GM21423 (cell line): Measurements from ENCODE around the gene CYB561A3.

Experiments used
- ATAC-seq: cut with Tn5 transposase; IDR thresholded peaks from one replicate; pipeline ENCODE4 v1.9.1; 2021; ENCODE audit warnings: mild to moderate bottlenecking, moderate library complexity; ENCODE audit not compliant: unreplicated experiment

The CYB561A3 gene

DNA sequence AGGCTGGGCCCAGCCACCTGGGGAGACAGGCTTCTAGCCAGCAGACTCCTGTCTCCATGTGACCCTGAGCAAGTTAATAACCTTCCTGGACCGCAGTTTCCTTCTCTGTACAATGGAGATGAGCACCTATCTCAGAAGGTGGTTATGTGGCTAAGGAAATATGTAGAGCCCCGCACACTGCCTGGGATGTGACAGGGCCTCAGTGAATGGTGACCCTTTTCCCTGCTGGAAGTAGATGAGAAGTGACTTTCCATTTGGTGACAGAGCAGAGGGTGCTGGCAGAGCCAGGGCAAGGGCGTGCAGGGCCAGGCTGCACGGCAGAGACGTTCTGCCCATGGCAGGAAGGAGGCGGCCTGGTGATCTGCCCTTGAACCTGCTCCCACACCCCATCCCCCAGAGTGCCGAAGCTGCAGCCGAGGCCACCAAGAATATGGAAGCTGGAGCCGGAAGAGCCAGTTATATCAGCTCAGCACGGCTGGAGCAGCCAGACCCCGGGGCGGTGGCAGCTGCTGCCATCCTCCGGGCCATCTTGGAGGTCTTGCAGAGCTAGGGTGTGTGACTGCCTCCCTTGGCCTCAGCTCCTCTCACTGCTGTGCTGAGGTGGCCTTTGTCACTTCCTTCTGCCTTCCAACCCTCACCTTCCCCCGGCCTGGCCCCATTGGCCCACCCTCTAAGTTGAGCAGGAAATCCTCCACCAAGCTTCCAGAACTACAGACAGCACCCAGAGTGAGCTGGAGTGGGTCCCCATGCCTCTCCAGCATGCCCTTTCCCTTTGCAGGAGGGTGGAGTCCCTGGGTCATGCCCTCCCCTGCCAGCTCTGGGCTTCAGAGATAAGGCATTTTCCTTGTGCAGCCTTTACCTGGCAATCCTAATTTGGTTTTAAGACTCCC lies 15.5 kb downstream of the CYB561A3 start:
- ATAC-seq, result no peak

DNA sequence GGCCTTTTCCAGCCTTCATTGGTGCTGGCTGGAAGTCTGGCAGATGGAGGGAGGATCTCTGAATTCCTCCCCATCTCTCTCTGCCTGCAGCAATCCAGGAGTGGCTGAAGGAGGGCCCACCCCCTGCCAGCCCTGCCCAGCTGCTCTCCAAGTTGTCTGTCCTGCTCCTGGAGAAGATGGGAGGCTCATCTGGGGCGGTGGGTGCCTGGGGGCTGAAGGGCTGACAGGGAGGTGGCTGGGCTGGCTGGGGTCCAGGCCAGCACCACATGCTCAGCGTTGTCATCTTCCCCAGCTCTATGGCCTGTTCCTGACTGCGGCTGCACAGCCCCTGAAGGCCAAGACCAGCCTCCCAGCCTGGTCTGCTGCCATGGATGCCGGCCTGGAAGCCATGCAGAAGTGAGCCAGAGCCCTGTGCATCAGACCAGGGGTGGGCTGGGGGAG lies 16.5 kb downstream of the CYB561A3 start:
- ATAC-seq, result no peak

DNA sequence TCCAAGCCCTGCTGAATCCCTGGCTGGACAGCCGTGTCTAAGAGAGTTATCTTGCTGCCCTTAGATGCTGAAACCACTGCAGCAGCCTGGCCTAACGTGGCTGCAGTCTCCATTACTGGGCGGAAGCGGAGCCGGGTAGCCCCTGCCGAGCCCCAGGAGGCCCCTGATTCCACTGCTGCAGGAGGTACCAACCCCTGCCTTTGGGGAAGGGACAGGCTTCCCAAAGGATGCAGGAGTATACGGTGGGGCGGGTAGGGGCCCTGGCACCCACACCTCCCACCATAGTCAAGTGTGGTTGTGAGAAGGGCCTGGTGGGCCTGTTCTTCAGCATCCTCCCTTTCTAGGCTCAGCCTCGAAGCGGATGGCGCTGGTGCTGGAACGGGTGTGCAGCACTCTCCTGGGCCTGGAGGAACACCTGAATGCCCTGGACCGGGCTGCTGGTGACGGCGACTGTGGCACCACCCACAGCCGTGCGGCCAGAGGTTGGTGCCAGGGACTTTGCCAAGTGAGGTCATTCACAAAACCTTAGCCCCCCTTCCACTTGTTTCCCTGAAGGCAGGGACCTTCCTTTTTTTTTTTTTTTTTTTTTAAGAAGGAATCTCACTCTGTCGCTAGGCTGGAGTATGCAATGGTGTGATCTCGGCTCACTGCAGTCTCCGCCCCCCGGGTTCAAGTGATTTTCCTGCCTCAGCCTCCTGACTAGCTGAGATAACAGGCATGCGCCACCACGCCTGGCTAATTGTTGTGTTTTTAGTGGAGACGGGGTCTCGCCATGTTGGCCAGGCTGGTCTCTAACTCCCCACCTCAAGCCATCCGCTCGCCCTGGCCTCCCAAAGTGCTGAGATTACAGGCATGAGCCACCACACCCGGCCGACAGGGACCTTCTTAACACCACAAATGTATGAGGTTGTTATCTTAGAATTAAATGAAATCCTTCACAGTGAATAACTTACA lies 17.6 kb downstream of the CYB561A3 start:
- ATAC-seq, result no peak

GRCh38 chr11:61342207-61342803 lies 19.4 kb downstream of the CYB561A3 start:
- no peak for ATAC-seq

- no peak for ATAC-seq
These were observed 20.0 kb downstream of the CYB561A3 start for GRCh38 chr11:61341706-61342105.

DNA sequence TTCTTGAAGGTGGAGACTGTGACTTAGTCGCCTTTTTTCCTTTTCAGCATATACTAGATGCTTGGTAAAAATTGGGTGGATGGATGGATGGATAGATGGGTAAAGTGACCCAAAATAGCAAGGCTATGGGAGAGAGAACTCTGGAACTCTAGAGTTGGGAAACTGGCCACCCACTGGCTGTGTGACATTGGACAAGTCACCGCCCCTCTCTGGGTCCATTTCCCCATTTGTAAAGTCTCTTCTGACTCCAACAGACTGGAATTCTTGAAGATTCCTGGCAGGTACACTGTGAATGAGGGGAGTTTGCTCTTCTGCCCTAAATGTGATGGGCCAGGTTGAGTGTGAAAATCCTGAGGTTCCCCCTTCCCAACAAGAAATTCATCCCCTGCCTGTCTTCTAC lies 20.7 kb downstream of the CYB561A3 start:
- ATAC-seq, result no peak

DNA sequence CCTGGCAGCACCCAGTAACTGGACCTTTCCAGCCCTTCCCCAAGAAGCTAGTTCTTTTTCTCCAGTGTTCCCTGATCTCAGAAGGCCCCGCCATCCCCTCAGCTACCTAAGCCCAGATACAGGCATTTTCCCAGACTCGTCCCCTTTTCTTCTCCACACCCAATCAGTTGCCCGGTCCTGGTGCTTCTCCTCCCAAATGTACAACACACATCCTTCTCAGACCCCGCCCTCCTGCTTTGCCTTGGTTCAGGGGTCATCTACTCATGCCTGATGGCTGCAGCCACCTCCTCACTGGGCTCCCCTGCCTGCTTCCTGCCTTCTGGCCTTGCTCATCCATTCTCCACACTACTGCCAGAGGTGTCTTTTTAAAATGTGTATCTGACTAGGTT lies 22.2 kb downstream of the CYB561A3 start:
- ATAC-seq, result no peak

DNA sequence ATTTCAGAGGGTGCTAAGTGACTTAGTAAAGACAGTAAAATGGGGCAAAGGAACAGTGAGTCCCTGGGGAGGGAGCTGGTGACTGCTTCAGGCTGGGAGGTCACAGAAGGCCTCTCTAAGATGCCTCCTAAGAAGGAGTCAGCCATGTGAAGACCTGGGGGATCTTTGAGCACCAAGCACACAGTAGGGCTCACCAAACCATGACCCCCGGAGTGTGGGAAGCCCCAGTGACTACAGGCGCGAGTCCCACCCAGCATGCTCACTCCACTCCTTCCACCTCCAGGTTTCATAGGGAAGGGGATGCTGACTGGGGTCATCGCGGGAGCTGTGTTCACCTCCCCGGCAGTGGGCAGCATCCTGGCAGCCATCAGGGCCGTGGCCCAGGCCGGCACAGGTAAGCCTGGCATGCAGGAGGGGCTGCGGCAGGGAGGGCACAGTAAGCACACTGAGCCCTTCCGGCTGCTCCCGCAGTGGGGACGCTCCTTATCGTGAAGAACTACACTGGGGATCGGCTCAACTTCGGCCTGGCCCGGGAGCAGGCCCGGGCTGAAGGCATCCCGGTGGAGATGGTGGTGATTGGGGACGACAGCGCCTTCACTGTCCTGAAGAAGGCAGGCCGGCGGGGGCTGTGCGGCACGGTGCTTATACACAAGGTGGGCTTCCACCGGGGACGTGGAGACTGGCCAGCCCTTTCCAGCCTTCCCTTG lies 22.7 kb downstream of the CYB561A3 start:
- no peak for ATAC-seq

DNA sequence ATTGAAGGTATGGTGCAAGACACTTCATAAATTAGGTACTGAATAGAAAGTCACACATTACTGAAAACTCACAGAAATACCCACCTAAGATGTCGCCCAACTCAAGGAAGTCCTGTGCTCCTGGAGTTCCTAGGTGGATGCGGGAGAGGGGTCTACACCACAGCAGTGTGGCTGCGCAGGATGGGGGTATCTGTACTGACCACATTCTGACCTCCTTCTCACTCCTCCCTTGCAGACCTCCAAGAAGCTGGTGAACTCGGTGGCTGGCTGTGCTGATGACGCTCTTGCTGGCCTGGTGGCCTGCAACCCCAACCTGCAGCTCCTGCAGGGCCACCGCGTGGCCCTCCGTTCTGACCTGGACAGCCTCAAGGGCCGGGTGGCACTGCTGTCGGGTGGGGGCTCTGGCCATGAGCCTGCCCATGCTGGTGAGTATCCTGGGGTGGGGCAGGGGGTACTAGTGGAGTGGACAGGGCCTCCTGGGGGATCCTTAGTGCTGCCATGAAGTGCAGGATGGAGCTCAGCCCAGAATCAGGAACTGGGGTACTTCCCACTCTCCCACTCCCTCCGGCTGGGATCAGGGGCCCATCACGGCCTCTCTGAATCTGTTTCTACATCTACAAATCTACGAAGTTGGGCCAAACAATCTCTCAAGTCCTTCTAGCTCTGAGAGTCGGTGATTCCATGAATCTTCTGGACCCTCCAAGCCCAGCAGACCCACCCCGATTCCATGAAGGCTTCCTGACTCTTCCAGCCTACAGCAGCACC lies 23.8 kb downstream of the CYB561A3 start:
- ATAC-seq, result no peak

DNA sequence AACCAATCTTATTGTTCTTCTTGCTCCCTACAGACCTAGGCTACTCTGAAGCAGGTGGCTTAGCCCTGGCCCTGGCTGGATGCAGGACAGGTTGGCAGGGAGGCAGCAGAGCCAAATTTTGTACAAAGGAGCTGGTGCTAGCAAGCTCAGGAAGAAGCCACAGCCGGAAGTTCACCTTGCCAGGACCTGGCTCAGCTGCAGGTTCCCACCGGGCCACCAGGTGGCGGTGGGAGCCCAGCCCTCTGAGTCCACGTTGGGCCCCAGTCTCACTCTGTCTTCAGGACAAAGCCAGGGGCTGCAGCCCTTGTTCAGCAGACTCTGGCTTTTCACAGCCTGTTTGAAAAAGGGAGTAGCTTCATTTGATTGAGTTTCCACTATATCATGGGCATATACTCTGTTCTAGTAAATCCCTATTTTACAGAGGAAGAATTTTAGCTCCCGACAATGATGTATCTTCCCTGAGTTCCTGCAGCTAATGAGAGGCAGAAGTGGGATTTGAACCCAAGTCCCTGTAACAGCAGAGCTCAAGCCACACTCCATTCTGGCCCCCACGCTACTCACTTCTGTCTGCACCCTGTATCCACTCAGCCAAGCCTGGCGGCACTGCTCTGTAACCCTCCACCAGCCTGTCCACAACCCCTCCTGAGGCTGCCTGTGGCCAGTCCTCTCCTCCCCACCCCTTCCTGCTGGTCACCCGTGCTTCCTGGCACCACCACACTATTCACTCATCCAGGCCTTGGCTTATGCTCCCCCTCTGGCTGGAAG lies 25.3 kb downstream of the CYB561A3 start:
- peak; percentile 57 for ATAC-seq

DNA sequence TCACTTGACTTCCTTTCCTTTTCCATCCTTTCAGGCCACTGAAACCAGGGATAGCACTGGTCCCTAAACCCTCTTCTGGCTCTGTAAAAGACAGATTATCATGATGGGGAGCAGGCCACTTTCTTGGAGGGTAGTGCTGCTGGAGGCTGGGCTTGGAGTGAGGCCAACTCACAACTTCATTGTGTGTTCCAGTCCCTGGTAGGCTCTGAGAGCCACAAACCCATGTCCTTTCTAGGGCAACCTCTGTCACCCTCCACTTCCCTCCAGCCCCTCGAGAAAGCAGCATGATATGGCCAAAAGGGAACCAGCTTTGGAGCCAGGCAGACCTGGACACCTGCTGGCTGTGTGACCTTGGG lies 26.3 kb downstream of the CYB561A3 start:
- ATAC-seq, result no peak

GRCh38 chr11:61334434-61335354 lies 27.0 kb downstream of the CYB561A3 start:
- ATAC-seq, result no peak

DNA sequence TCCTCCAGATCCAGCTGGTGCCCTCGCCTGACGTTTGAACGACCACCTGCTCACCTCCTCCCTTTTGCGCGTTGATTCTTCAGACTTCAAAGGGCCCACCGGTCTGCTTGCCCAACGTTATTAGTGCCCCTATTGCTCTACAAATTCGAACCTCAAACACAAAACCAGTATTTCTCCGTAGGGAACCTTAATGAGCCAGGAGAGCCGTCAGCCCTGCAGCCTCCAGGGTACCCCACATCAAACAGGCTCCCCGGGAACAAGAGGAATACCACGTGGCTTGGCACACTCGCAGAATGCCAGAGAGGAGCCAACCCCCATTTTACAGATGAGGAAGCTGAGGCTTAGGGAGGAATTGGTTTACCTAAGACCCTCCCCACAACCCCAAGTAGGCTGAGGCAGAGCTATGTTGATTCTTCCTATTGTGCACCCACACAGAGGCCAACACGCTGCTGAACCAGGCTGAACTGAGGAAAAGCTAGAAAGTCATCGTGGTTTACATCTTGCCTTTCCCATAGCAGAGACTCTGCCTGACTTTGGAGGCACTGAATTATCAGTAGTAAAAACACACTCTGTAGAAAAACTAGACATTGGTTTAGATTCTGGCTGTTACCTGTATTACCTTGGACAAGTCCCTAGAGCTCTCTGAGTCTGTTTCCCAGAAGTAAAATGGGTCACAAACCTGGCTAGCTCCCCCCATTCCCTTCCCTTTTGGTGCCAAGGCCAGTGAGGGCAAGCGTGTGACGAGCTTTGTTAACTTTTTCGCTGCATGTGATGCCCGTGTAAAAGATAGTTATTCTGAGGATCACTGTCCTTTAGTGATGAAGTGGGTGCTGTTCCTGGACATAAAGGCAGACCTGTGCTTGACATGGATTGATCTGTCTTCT lies 27.9 kb downstream of the CYB561A3 start:
- no peak for ATAC-seq

GRCh38 chr11:61332797-61333549 lies 28.7 kb downstream of the CYB561A3 start, which contains the start of the genes DDB1 and TKFC:
DDB1 (minus strand) TSS chr11:61333105; CDS start chr11:61332968, 137 bp downstream.
TKFC (plus strand) TSS chr11:61333228; CDS start chr11:61334729, 1,501 bp downstream.
- peak; percentile 88 for ATAC-seq

DNA sequence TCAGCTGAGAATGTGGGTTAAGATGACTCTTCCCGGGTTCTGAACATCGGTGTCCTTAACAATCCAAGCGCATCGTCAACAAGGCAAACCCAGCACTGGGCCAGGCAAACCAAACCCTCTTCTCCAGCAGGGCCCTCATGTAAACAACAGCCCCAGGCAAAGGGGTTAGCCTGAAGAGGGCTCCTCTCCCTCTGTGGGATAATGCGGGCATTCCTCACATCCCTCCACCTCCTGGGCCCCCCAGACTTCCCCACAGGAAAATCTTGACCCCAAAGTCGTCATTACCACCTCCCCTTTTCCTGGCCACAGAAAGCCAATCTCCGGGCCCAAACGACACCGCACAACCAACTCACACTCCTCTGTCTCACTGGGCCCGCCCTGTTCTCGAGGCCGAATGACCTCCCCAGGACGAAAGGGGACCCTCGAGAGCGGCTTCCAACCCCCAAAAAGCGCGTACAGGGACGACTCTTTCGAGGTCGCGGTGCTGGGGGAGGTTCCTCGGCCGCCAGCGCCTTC lies 29.3 kb downstream of the CYB561A3 start:
- no peak for ATAC-seq

DNA sequence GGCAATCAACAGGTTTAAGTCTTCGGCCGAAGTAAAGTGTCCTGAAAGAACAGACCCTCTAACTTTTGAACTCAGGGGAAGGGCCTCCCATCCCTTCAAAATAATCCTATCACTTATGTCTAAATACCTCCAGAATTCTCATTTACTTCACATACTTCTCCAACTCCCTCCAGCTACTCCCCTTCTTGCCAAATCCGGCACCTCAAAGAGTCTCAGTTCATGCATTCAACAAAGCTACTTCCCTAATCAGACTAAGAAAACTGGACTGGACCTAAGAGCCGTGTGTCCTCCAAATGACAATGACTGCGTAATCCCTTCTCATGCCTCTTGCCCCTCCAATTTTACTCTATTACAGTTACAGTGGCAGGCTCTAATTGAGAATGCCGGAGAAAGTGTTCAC lies 30.0 kb downstream of the CYB561A3 start:
- no peak for ATAC-seq
